GM19025 (cell line): ENCODE data around the gene CSKMT.
"Not testable (repeated sequence)": the region's sequence is repeated elsewhere in the genome, so short reads cannot be mapped to it uniquely, and the experiment has no call there.

Source experiments
- ATAC-seq: cut with Tn5 transposase; IDR thresholded peaks from one replicate; pipeline ENCODE4 v1.9.1; 2021; ENCODE audit warnings: mild to moderate bottlenecking, low read depth, moderate library complexity; ENCODE audit not compliant: unreplicated experiment

Gene CSKMT

DNA sequence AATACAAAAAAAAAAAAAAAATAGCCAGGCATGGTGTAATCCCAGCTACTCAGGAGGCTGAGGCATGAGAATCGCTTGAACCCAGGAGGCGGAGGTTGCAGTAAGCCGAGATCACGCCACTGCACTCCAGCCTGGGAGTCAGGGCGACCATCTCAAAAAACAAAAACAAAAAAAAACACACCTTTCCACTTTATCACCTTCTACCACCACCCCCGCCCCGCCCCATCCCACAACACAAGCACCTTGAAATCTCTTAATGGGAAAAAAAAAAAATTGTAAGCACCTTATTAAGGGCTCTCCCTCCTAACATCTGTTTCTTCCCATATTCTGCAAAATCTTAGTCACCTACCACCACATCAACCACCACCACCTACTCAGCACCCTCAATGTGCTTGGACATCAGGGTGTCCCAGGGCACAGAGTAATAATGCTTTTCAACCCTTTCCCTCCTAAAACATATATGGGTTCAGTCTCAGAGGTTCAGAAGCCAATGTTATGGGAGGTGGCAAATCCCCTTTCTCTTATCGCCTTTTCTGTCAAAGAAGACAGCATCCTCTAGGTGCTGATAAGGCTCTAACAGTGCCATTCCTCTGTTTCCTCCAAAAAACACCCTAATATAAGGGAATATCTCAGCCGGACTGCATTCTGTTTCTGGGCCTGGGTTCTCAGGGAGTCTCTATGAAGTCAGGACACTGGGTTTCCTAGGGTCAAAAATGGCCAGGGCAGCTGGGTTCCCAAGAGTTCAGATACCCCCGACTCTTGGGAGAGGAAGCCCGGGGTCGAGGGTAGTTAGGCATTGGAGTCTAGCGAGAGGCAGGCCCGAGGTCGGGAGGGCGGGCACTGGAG lies 12.7 kb upstream of the CSKMT start:
- no peak for ATAC-seq

DNA sequence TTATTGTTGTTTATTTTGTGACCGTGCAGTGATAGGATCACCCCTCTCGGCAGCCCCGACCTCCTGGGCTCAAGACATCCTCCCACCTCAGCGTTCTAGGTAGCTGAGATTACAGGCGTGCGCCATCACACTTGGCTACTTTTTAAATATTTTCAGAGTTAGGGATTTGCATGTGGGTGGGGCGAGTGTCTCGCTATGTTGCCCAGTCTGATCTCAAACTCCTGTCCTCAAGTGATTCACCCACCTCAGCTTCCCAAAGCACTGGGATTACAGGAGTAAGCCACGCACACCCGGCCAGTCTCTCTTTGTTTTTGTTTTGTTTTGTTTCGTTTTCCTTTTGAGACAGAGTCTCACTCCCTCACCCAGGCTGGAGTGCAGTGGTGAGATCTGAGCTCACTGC lies 10.8 kb upstream of the CSKMT start:
- no peak for ATAC-seq

DNA sequence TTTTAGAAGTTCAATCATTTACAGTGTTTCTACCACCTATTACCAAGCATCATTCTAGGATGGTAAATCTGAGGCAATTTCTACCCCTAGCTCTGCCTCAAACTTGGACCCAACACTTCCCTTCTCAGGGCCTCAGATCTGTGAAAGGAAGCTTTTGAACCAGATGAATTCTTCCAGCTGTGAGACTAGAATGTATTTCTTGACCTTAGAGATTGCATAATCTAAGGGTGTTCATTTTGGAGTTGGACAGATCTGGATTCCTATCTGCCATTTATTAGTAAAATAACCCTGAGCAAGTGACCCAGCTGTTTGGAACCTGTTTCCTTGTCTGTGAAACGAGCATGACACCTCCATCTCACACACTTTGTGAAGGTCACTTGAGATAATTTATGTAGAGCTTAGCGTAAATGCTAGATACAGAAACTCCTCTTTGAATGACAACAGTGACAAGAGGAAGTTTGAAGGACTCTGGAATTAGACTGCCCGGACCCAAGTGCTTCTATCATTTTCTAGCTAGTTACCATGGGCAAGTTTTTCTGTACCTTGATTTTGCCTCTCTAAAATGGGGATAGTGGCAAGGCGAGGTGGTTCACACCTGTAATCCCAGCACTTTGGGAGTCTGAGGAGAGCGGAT lies 8.2 kb upstream of the CSKMT start:
- no peak for ATAC-seq

DNA sequence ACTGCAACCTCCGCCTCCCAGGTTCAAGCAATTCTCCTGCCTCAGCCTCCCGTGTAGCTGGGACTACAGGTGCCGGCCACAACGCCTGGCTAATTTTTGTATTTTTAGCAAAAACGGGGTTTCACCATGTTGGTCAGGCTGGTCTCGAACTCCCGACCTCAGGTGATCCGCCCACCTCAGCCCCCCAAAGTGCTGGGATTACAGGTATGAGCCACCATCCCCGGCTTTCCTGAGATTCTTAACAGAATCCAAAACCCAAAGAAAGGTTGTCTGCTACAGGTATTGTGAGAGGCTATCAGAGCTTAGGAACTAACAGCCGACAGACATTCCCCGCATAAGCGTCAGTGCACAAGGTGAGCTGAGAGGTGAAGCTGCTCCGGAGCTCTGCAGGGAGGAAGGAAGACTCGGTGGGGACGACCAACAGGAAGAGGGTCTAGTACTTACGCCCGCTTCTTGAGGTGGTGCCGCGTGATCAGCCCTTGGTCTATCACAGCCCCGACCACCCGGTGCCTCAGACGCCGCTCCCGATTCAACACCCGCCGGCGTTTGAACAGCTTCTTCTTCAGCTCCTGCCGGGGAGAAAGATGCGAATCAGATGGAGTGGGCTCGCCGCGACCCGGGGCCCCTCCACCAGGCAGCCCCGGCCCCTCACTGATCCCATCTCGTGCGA lies 572 bp upstream of the CSKMT start:
- peak; percentile 12 for ATAC-seq

DNA sequence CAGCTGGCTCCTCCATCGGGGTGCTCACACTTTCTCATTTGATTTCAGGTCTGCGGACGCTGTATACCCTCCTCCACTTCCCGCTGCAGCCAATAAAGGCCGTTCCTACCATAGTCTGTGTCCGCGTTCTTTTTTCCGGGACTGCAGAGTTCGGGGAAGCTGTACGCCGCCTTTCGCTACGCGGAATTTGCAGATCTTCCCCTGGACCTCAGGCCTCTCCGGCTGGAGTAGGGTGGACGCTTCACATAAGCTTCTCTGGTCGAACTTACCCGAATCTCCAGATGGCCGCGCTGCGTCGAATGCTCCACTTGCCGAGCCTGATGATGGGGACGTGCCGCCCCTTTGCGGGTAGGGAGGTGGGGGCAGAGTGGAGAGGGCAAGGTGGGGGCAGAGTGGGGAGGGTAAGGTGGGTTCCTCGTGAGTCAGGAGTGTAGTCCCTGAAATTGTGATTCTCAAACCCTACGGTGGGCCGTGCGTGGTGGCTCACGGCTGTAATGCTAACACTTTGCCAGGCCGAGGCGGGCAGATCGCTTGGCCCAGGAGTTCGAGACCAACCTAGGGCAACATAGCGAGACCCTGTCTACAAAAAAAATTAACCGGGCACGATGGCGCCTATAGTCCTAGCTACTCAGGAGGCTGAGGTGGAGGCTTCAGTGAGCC lies 617 bp downstream of the CSKMT start:
- no peak for ATAC-seq

DNA sequence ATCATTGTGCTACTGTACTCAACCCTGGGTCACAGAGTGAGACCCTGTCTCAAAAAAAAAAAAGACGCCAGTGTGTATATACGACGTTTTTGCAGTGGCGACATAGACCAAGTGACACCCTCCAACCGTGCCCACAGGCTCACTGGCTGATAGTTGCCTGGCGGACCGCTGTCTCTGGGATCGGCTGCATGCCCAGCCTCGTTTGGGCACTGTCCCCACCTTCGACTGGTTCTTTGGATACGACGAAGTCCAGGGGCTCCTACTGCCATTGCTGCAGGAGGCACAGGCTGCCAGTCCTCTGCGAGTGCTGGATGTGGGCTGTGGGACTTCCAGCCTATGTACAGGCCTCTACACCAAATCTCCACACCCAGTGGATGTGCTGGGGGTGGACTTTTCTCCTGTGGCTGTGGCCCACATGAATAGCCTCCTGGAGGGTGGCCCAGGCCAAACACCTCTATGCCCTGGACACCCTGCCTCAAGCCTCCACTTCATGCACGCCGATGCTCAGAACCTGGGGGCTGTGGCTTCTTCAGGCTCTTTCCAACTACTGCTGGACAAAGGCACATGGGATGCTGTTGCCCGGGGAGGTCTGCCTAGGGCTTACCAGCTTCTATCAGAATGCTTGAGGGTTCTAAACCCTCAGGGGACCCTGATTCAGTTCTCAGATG lies 1.3 kb downstream of the CSKMT start:
- no peak for ATAC-seq

DNA sequence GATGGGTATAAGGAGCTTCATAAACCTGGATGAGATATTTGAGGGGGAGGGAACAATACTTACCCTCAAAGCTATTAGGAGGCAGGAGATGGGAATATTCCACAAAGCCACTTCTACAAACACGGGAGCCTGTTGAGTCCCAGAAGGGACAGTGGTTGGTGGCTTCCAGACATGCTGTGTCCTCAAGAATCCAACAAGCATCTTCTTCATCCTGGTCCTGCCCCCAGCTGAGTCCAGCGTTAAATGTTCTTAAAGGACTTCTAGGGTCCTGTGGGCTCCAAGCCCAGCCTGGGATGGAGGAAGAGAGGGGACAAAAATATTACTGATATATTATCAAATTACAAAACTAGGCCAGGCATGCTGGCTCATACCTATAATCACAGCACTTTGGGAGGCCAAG lies 2.3 kb downstream of the CSKMT start:
- ATAC-seq, result no peak

DNA sequence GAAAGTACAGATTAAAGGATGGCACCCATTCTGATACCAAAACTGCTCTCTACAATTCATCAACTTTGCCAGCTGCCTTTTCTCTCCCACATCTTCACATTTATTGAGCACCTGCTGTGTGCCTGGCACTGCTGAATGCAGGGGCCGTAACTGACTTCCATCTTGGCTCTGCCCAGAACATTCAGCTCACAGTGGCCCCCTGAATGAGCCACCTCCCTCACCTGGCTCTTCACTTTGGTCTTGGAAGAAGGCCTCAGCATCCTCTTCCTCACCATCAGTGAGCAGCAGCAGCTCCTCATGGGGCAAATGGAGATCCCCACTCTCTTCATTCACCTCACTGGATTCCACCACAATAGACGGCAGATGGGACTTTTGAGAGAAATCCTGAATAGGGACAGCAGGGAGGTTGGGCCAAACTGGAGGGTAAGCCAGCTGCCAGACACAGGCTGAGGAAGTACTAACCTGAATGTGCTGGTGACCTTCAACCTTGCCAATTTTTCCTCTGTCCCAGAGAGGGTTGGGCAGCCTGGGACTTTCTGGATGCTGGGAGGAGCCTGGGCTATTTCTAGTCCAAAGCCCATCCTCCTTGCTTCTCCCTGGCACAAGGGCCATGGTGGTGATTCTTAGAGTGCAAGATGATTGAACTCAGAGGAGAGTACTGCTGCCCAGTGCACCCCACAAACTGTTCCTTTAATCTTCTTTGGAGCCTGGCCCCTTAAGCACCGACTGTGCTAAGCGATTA lies 4.5 kb downstream of the CSKMT start:
- no peak for ATAC-seq

DNA sequence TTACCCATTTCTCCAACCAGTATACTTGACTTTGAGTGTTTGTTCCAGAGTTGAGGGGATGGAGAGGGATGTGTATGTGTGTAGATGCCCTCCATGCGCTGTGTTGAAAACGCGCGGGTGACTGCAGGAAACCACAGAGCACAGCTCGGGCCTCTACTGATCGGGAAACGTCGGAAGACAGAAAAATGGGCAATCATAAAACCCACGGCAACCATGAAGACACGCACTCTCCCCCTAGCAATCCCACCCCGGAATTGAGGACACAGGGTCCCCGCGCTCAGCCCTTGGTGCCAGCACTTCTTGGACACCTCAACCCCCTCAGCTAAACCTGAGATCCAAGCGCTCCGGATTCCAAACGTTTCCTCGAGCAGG lies 6.1 kb downstream of the CSKMT start:
- ATAC-seq, result no peak

DNA sequence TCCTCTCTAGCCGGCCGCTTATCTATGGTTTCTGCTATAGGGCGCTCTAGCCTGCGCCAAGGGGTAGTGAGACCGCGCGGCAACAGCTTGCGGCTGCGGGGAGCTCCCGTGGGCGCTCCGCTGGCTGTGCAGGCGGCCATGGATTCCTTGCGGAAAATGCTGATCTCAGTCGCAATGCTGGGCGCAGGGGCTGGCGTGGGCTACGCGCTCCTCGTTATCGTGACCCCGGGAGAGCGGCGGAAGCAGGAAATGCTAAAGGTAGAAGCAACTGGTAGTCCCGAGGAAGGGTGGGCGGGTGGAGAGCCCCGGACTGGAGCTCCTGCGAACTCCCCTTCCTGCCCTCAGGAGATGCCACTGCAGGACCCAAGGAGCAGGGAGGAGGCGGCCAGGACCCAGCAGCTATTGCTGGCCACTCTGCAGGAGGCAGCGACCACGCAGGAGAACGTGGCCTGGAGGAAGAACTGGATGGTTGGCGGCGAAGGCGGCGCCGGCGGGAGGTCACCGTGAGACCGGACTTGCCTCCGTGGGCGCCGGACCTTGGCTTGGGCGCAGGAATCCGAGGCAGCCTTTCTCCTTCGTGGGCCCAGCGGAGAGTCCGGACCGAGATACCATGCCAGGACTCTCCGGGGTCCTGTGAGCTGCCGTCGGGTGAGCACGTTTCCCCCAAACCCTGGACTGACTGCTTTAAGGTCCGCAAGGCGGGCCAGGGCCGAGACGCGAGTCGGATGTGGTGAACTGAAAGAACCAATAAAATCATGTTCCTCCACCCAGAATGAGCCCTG lies 6.7 kb downstream of the CSKMT start, which contains the start of the genes LBHD1 and UQCC3:
TSS of gene LBHD1 (minus strand) at position 660 of the 782 bp plus-strand sequence. CDS start 2,236 bp downstream, outside the sequence.
TSS of gene UQCC3 (plus strand) at position 66 of the 782 bp plus-strand sequence. CDS start at position 139, 73 bp downstream.
- ATAC-seq, result peak; percentile 55

DNA sequence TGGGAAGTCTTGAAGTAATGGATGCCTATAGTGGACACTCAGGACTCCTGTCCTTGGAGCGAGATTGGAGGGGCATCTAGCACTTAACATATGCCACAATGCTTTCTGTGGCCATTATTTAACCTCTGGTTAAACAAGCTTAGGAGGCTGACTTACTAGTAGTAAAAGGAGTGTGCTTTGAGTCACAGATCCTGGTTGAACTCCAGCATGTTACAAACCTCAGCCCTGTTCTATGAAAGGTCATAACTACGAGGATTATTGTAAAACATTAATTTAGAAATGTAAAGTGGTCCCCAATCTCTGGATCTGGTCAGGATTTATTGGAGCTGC lies 8.0 kb downstream of the CSKMT start:
- ATAC-seq, result no peak

DNA sequence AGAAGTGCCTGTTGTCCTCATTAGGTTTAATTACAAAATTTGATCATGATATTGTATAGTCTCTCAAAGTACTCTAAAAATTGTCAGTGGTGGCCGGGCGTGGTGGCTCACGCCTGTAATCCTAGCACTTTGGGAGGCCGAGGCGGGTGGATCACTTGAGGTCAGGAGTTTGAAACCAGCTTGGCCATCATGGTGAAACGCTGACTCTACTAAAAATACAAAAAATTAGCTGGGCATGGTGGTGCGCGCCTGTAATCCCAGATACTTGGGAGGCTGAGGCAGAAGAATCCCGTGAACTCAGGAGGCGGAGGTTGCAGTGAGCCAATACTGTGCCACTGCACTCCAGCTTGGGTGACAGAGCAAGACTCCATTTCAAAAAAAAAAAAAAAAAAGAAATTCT lies 10.3 kb downstream of the CSKMT start:
- ATAC-seq, result not testable (repeated sequence)

DNA sequence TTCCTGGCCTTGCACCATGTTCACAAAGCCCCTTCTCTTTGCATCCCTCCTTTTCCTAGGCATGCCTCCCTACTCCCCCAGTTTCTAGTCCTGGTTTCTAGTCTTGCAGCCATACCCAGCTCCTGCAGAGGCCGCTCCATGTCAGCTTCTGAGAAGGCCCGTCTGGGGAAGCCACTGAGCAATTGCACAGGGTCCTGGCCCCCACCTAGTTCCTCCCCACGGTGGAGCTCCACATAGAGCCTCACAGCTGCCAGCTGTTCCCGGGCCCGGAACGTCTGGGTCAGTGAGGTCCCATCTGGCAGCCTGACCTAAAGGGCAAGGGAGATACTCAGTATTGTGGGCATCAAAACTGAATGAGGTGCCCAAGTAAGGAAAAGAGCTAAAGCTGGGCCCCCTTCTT lies 11.6 kb downstream of the CSKMT start:
- no peak for ATAC-seq

DNA sequence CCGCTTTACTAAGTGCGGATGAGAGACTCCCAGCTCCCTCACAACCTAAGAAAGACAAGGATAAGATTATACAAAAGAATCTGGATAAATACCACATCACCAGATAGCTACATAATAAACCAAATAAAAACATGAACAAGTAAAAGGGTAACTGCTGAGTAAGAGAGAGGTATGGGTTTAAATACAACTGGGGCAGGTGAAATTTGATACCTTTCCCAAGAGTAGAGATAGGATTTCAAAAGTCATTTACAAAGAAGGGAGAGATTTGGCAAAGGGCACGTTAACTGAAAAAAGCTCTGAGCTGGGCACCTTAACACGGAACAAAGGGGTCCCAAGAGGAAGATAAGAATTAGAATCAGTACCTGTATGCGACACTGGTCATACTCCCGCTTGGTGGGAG lies 12.0 kb downstream of the CSKMT start:
- no peak for ATAC-seq

DNA sequence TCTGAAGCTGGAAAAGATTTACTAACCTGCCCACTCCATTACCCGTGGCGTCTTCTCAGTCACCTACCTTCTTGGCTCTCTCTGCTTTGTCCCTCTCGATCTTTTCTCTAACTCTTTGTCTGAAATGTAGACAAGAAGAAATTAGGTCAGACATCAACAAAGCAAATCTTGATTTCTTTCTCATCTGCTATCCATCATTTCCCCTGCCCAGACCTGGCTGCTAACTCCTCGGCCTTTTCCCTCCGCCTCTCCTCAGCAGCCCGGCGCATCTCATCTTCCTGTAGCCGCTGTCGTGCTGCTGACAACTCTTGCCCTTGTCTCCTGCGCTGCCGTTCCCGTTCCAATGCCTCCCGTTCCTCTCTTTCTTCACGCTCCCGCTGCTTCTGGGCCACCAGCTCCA lies 12.6 kb downstream of the CSKMT start:
- ATAC-seq, result no peak

DNA sequence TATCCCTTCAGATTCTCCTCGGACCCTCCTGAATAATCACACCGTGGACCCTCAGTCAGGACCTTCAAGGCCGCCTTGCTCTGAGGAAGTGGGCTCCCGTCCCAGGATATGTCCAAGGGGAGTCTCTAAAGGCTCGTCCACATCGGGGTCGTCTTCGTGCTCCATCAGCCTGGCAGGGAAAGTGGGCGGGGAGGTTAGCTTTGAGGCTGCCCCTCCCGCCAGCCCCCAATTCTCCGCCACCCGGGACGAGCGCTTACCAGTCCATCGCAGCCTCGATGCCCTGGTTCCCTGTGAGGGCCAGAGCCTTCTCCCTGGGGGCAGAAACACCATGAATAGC lies 13.3 kb downstream of the CSKMT start:
- ATAC-seq, result no peak

DNA sequence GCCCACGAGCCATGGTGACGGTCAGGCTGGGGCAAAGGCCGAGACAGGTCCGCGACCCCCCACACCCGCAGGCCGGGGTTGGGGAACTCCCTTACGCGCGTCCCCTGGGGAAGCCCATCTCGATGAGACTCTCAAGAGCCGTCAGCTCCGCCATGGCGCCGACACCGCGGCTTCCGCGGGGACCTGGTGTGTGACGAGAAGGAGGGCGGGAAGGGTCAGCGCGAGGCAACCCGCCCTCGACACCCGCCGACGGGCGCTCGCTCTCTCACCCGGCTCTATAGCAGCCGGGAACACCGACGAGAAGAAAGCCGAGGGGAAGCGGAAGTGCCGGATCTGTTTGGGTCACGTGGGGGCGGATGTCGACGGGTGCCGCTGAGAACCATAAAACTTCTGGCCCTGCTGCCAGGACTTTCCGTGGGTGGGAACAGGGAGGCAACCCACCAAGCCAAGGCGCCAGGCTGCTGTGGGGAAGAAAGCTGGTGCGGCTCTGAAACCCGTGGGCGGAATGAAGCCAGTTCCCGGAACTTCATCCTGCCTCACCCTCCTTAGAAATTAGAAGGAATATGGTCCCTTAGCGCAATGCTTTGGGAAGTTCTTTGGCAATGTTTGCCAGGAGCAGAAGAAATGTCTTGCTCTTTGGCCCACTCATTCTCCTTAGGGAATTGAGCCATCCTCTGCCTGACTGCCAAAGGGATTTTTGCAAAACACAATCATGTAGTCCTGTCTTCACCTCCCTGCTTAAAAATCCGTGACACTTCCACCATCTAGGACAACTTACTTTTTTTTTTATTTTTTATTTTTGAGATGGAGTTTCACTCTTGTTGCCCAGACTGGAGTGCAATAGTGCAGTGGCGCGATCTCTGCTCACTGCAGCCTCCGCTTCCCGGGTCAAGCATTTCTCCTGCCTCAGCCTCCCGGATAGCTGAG lies 13.9 kb downstream of the CSKMT start, which contains the start of gene UBXN1:
TSS of gene UBXN1 (minus strand) at position 304 of the 927 bp plus-strand sequence. CDS start at position 154, 150 bp downstream.
- peak; percentile 67 for ATAC-seq

DNA sequence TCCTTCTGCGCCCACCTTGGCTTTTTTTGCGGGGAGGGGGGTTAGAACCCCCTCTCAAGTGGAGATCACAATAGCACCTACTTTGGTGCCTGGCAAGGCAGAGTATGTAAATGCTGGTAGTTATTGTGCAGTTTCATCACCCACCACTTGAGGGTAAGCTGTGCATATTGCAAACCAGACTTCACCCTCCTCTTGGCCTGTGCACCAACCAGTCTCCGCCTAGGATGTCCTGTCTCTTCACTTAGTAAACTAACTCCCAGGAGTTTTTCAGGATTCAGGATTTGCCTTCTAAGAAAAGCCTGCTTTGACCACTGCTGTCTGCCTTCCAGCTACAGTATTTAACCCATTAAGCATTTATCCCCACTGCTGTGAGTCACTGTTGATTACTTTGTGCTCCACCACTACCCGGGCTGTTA lies 15.7 kb downstream of the CSKMT start:
- no peak for ATAC-seq
